IMR-90 (cell line): ENCODE data around the gene CDH2. TPM values are rescaled to one million over a fixed set of nuclear protein-coding genes. Genes with fewer than 3 reads are reported as not detected.

ENCODE experiments used
- ATAC-seq: fragments of 200-7000 bp; cut with Tn5 transposase; 2 replicates; pipeline ENCODE4 v1.9.1; 2020; ENCODE audit warnings: low read depth, mild to moderate bottlenecking, moderate library complexity
- BruUV-seq: library from RNA; stranded (reverse); fragments of 400-500 nt; replicated peaks from 2 replicates; lab custom pipeline; 2021; lab: Mats Ljungman, UMichigan
- CTCF ChIA-PET: fragments of 300-600 bp; formaldehyde crosslinking; extraction: SDS; loops from one replicate; lab custom pipeline; 2021; ENCODE audit warnings: antibody characterized with exemption; lab: Yijun Ruan, JAX
- POLR2A ChIA-PET: fragments of 300-600 bp; sonication (Branson Sonifier 250); formaldehyde crosslinking; loops from one replicate; lab custom pipeline; 2022; ENCODE audit warnings: antibody characterized with exemption; ENCODE audit not compliant: unreplicated experiment; lab: Charles Lee
- DNase-seq: peaks from one replicate; pipeline ENCODE4 v3.0.0; 2013
- H2AFZ ChIP-seq: replicated peaks from 2 replicates; pipeline ENCODE3; 2013; ENCODE audit warnings: low read length, mild to moderate bottlenecking; ENCODE audit not compliant: poor library complexity
- H2AK5ac ChIP-seq: 2 replicates; pipeline ENCODE4 v1.6.1; 2013; ENCODE audit warnings: low read depth, low read length, inconsistent platforms
- H2AK9ac ChIP-seq: replicated peaks from 2 replicates; pipeline ENCODE3; 2013; ENCODE audit warnings: mild to moderate bottlenecking, low read depth, low read length, moderate library complexity; ENCODE audit not compliant: poor library complexity
- H2BK120ac ChIP-seq: 2 replicates; pipeline ENCODE4 v1.6.1; 2013; ENCODE audit warnings: low read depth, low read length, inconsistent platforms
- H2BK15ac ChIP-seq: 3 replicates; pipeline ENCODE4 v1.6.1; 2013; ENCODE audit warnings: low read depth, low read length, inconsistent platforms
- H2BK20ac ChIP-seq: 2 replicates; pipeline ENCODE4 v1.6.1; 2013; ENCODE audit warnings: low read depth, mild to moderate bottlenecking, inconsistent platforms, low read length, moderate library complexity
- H2BK5ac ChIP-seq: 2 replicates; pipeline ENCODE4 v1.6.1; 2013; ENCODE audit warnings: mild to moderate bottlenecking, low read depth, low read length, inconsistent platforms; ENCODE audit not compliant: poor library complexity, severe bottlenecking
- H3K14ac ChIP-seq: replicated peaks from 2 replicates; pipeline ENCODE4 v1.6.1; 2013; ENCODE audit warnings: low read depth, low read length, inconsistent platforms
- H3K18ac ChIP-seq: 2 replicates; pipeline ENCODE4 v1.6.1; 2013; ENCODE audit warnings: low read depth, low read length, control low read depth
- H3K23ac ChIP-seq: 2 replicates; pipeline ENCODE4 v1.6.1; 2013; ENCODE audit warnings: low read depth, low read length, inconsistent platforms
- H3K27ac ChIP-seq: 2 replicates; pipeline ENCODE4 v1.5.1; 2013; ENCODE audit warnings: mild to moderate bottlenecking, control low read depth, low read length; ENCODE audit not compliant: insufficient read depth
- H3K27me3 ChIP-seq: 2 replicates; pipeline ENCODE4 v1.6.1; 2013; ENCODE audit warnings: low read length; ENCODE audit not compliant: control insufficient read depth, insufficient read depth
- H3K36me3 ChIP-seq: 2 replicates; pipeline ENCODE4 v1.6.1; 2013; ENCODE audit warnings: low read length, mixed read lengths; ENCODE audit not compliant: control insufficient read depth, insufficient read depth
- H3K4ac ChIP-seq: 2 replicates; pipeline ENCODE4 v1.6.1; 2013; ENCODE audit warnings: low read depth, low read length, inconsistent platforms
- H3K4me1 ChIP-seq: 2 replicates; pipeline ENCODE4 v1.6.1; 2013; ENCODE audit warnings: low read length, mixed read lengths; ENCODE audit not compliant: control insufficient read depth, insufficient read depth
- H3K4me2 ChIP-seq: 2 replicates; pipeline ENCODE4 v1.6.1; 2013; ENCODE audit warnings: low read depth, mild to moderate bottlenecking, control low read depth, low read length, moderate library complexity
- H3K4me3 ChIP-seq: 2 replicates; pipeline ENCODE4 v1.5.1; 2013; ENCODE audit warnings: low read depth, mild to moderate bottlenecking, control low read depth, low read length, moderate library complexity; ENCODE audit not compliant: insufficient read depth
- H3K56ac ChIP-seq: 2 replicates; pipeline ENCODE4 v1.6.1; 2013; ENCODE audit warnings: low read length, inconsistent platforms; ENCODE audit not compliant: insufficient read depth; ENCODE audit errors: extremely low read depth
- H3K79me1 ChIP-seq, 2 experiments: 2 replicates each; pipeline ENCODE4 v1.6.1; 2013; ENCODE audit warnings: low read length in 2 of 2, inconsistent platforms in 1 of 2, low read depth in 1 of 2
- H3K9ac ChIP-seq: 2 replicates; pipeline ENCODE4 v1.6.1; 2013; ENCODE audit warnings: low read depth, low read length, control low read depth
- H3K9me1 ChIP-seq: 2 replicates; pipeline ENCODE4 v1.6.1; 2013; ENCODE audit warnings: low read length, inconsistent platforms; ENCODE audit not compliant: insufficient read depth
- H3K9me3 ChIP-seq: 2 replicates; pipeline ENCODE4 v1.6.1; 2013; ENCODE audit warnings: low read length; ENCODE audit not compliant: control insufficient read depth, insufficient read depth
- H4K20me1 ChIP-seq: 2 replicates; pipeline ENCODE4 v1.6.1; 2013; ENCODE audit warnings: low read length, inconsistent platforms; ENCODE audit not compliant: insufficient read depth
- H4K5ac ChIP-seq: 2 replicates; pipeline ENCODE4 v1.6.1; 2013; ENCODE audit warnings: mild to moderate bottlenecking, low read depth, low read length, control low read depth
- H4K8ac ChIP-seq, 2 experiments: 2 replicates each; pipeline ENCODE4 v1.6.1; 2013; ENCODE audit warnings: low read depth in 2 of 2, low read length in 2 of 2, control low read depth in 1 of 2, inconsistent platforms in 1 of 2
- H4K91ac ChIP-seq: 2 replicates; pipeline ENCODE4 v1.6.1; 2013; ENCODE audit warnings: low read depth, low read length, inconsistent platforms; ENCODE audit not compliant: insufficient read depth
- CEBPB ChIP-seq: IDR thresholded peaks from 2 replicates; pipeline ENCODE4 v1.6.1; 2012; ENCODE audit warnings: low read depth, low read length, improper control_type of control experiment
- CHD1 ChIP-seq: IDR thresholded peaks from 2 replicates; pipeline ENCODE4 v1.6.1; 2012; ENCODE audit warnings: low read depth, low read length, improper control_type of control experiment
- WGBS, 2 experiments: methylation state at CpG; one replicate each; pipeline versions ENCODE4 v1.1.5 to v1.1.7; 2013; ENCODE audit warnings: missing lambda C conversion rate in 2 of 2; ENCODE audit not compliant: insufficient read length in 1 of 2; ENCODE audit errors: extremely low coverage in 2 of 2; 5-methylcytosine and 5-hydroxymethylcytosine counted together
- dilution Hi-C: fragments of 300-500 bp; cut with HindIII; formaldehyde crosslinking; loops from one replicate; pipeline ENCODE4 v1.14.3; 2018; ENCODE audit warnings: low sequenced_read_pairs; ENCODE audit not compliant: unreplicated experiment
- in situ Hi-C: fragments of 300-500 bp; cut with MboI; formaldehyde crosslinking; loops from 3 replicates; pipeline ENCODE4 v1.14.3; 2019; ENCODE audit warnings: low sequenced_read_pairs, inconsistent platforms, mixed read lengths
- intact Hi-C: fragments of 100-400 bp; cut with micrococcal nuclease; formaldehyde crosslinking; loops from 2 replicates; pipeline ENCODE4 v1.10.0; 2022
- polyA plus RNA-seq, 3 experiments: library from polyadenylated mRNA; depleted of rRNA; stranded (reverse); fragments of >200 nt; gene quantifications; 2 replicates each; pipeline ENCODE4 v1.2.3, GENCODE V29; 2012; ENCODE audit warnings: low replicate concordance in 1 of 3
- total RNA-seq: library from RNA; depleted of rRNA; stranded (reverse); fragments of >200 nt; gene quantifications from 2 replicates; pipeline ENCODE4 v1.2.3, GENCODE V29; 2012

The CDH2 gene
- total and polyA plus RNA-seq, 2 of the 4 experiments (the other 2 are of a cell fraction): 55.6 to 111 TPM

DNA sequence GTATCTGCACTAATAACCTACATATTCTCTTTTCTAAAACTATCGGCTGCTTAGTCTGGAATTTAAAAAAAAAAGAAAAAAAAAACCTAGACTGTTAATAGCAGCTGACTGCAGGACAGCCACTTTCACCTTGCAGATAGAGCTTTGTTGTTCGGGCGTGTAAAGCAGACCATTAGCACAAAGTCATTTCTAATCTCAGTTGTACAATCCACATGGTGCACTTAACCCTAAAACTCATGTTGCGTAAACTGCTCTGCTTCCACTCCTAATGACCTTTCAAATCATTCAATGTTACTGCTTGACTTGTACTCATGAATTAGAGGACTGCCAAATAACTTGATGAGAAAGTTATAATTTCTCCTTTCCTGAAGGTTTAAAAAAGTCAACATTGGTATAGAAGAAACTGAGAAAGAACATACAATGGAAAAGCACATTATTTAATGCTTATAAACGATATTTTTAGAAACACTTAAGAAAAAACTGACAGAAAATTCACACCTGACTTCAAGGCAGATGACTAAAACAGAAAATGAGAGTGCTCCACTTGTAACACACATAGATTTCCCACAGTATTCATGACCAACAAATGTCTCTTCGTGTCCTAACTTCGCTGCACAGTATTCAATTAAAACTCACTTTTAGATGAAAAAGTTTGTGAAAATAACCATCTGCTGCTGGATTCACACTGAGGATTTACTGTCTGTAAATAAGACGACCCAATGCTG is 2.6 kb downstream of the CDH2 start:
- no peak for DNase-seq
- Histone ChIP-seq H3K14ac (no peak overlapping the region), H3K56ac (no peak overlapping the region; the same call in 1 of the 2 replicates), H2AK9ac (no peak overlapping the region), H2BK120ac (no peak overlapping the region), H2AK5ac (no peak overlapping the region), H4K20me1 (peaks cover 22% of the 10 kb centered on the region), H3K4me1 (peaks cover 3% of the 10 kb centered on the region; the same call in 1 of the 2 replicates), H3K4me3 (no peak overlapping the region), H3K4me2 (peak overlapping the region; percentile 42), H3K36me3 (no peaks in the 10 kb centered on the region), H3K27ac (no peak overlapping the region), H2AFZ (no peak overlapping the region), H3K79me1 (peaks cover 4 to 18% of the 10 kb centered on the region in 2 experiments; a peak in 3 of 4 replicates), H3K9me1 (0 out of 2 replicates have a peak, but pooled peaks cover 4% of the 10 kb centered on the region), H4K5ac (no peak overlapping the region), H4K91ac (no peak overlapping the region), H3K18ac (no peak overlapping the region), H4K8ac (no peak overlapping the region), H3K4ac (no peak overlapping the region), H2BK15ac (no peak overlapping the region), H3K27me3 (no peaks in the 10 kb centered on the region), H3K23ac (peak overlapping the region; percentile 3; the same call in 1 of the 2 replicates), H2BK5ac (no peak overlapping the region), H3K9me3 (no peaks in the 10 kb centered on the region), H2BK20ac (no peak overlapping the region), H3K9ac (no peak overlapping the region)
- dilution Hi-C loops: no loop called here
- no peak for TF ChIP-seq CHD1
- TF ChIP-seq CEBPB: 0 out of 2 replicates have a peak, but pooled peaks have one; percentile 4
- intact Hi-C loops: loop anchor here (10.0 kb wide), 2 partner anchors 220 to 1010 kb away; no protein-coding TSS in a partner anchor
- ChIA-PET CTCF (no interaction called here), POLR2A (no interaction called here)
- TSS peak; percentile 29 for BruUV-seq
- in situ Hi-C loops: no loop called here
- no peak for ATAC-seq
- WGBS, 2 experiments: no CpG with 5 or more reads among the region's 8 CpGs
